K562 (cell line): Measurements from ENCODE around the gene SVBP. TPM values are rescaled to one million over a fixed set of nuclear protein-coding genes. Genes with fewer than 3 reads are reported as not detected.

Source experiments
- ATAC-seq: fragments of 200-7000 bp; cut with Tn5 transposase; 3 replicates; pipeline ENCODE4 v1.9.1; 2020; ENCODE audit warnings: moderate library complexity
- BruUV-seq: library from RNA; stranded (reverse); fragments of 400-500 nt; replicated peaks from 2 replicates; lab custom pipeline; 2021; lab: Mats Ljungman, UMichigan
- CTCF ChIA-PET: fragments of 300-600 bp; formaldehyde crosslinking; extraction: SDS; loops from one replicate; lab custom pipeline; 2021; ENCODE audit warnings: low intra/inter-chr PET ratio; lab: Yijun Ruan, JAX
- POLR2A ChIA-PET: fragments of 300-600, 350-650 bp; sonication (Branson Sonifier 250); formaldehyde crosslinking; extraction: SDS; loops from one replicate; lab custom pipeline; 2021; ENCODE audit warnings: antibody characterized with exemption, inconsistent platforms; lab: Yijun Ruan, JAX
- DNase-seq, 4 experiments: peaks; one replicate each; pipeline versions ENCODE4 v3.0.0 to v3.0.0-alpha.2; 2011 to 2018; ENCODE audit warnings: low spot score in 3 of 4, mixed read lengths in 3 of 4; ENCODE audit errors: extremely low read depth in 1 of 4
- FAIRE-seq: peaks from 2 replicates; lab custom pipeline; 2011; peaks lifted over from hg19 to GRCh38; lab: Jason Lieb, UNC
- H2AFZ ChIP-seq: 2 replicates; pipeline ENCODE4 v1.6.0; 2011; ENCODE audit warnings: low read depth, low read length, control low read depth, inconsistent platforms
- H3K27ac ChIP-seq: fragments of 200-600 bp; 3 replicates; pipeline ENCODE4 v1.8.0; 2011; ENCODE audit warnings: low read depth, mild to moderate bottlenecking, control low read depth, inconsistent platforms, low read length, moderate library complexity, mixed read lengths; ENCODE audit errors: extremely low read depth
- H3K27me3 ChIP-seq, 2 experiments: fragments of 300-600 bp in 1 of 2; 2 replicates in 1 of 2; 3 replicates in 1 of 2; pipeline versions ENCODE4 v1.6.0 to v1.8.0; 2011; ENCODE audit warnings: inconsistent platforms in 2 of 2, low read length in 2 of 2, mild to moderate bottlenecking in 1 of 2, mixed read lengths in 1 of 2, moderate library complexity in 1 of 2; ENCODE audit not compliant: control insufficient read depth in 2 of 2, insufficient read depth in 2 of 2
- H3K36me3 ChIP-seq: fragments of 300-600 bp; 3 replicates; pipeline ENCODE4 v1.8.0; 2011; ENCODE audit warnings: mild to moderate bottlenecking, low read length, inconsistent platforms; ENCODE audit not compliant: control insufficient read depth, insufficient read depth
- H3K4me1 ChIP-seq, 2 experiments: fragments of 200-600 bp in 1 of 2; replicated peaks in 1 of 2; 2 replicates in 1 of 2; 3 replicates in 1 of 2; pipeline versions ENCODE4 v1.5.1 to v1.8.0; 2011; ENCODE audit warnings: inconsistent platforms in 2 of 2, low read length in 2 of 2, mild to moderate bottlenecking in 1 of 2, mixed read lengths in 1 of 2, moderate library complexity in 1 of 2; ENCODE audit not compliant: control insufficient read depth in 2 of 2, insufficient read depth in 2 of 2
- H3K4me2 ChIP-seq: 2 replicates; pipeline ENCODE4 v1.6.1; 2011; ENCODE audit warnings: low read length, control low read depth, inconsistent platforms, mixed read lengths; ENCODE audit not compliant: insufficient read depth
- H3K4me3 ChIP-seq: fragments of 200-600 bp; sonication (generic), shearing (Covaris generic); 2 replicates; pipeline ENCODE4 v1.5.1; 2016; ENCODE audit warnings: control low read depth, inconsistent platforms
- H3K79me2 ChIP-seq: fragments of 200-600 bp; 3 replicates; pipeline ENCODE4 v1.8.0; 2011; ENCODE audit warnings: low read length, inconsistent platforms; ENCODE audit not compliant: control insufficient read depth, insufficient read depth
- H3K9ac ChIP-seq, 2 experiments: 2 replicates each; pipeline versions ENCODE4 v1.6.0 to v1.6.1; 2011; ENCODE audit warnings: low read depth in 2 of 2, low read length in 2 of 2, control low read depth in 1 of 2, inconsistent platforms in 1 of 2, mild to moderate bottlenecking in 1 of 2, mixed read lengths in 1 of 2; ENCODE audit not compliant: insufficient read depth in 1 of 2
- H3K9me1 ChIP-seq: one replicate; pipeline ENCODE4 v1.6.0; 2011; ENCODE audit warnings: inconsistent platforms, mild to moderate bottlenecking, low read length, moderate library complexity; ENCODE audit not compliant: control insufficient read depth, insufficient read depth
- H3K9me3 ChIP-seq: replicated peaks from 2 replicates; pipeline ENCODE4 v1.5.1; 2011; ENCODE audit warnings: low read depth, low read length, inconsistent platforms; ENCODE audit not compliant: control insufficient read depth, insufficient read depth
- H4K20me1 ChIP-seq: replicated peaks from 2 replicates; pipeline ENCODE4 v1.6.1; 2011; ENCODE audit warnings: low read length, inconsistent platforms, mixed read lengths; ENCODE audit not compliant: control insufficient read depth, insufficient read depth
- E2F4 ChIP-seq: sonication (generic); formaldehyde crosslinking; IDR thresholded peaks from 2 replicates; pipeline ENCODE4 v1.8.0; 2022; ENCODE audit warnings: mild to moderate bottlenecking, low read depth, missing genetic modification reagents
- E4F1 ChIP-seq: fragments of 250-450 bp; sonication (Bioruptor Pico); IDR thresholded peaks from 2 replicates; pipeline ENCODE4 v1.5.0; 2021; ENCODE audit warnings: mild to moderate bottlenecking, borderline replicate concordance
- HMG20B ChIP-seq: fragments of 250-450 bp; sonication (Bioruptor Pico); IDR thresholded peaks from 2 replicates; pipeline ENCODE4 v1.5.0; 2021; ENCODE audit warnings: mild to moderate bottlenecking
- PHF8 ChIP-seq: fragments of 200-600 bp; sonication (generic); IDR thresholded peaks from 2 replicates; pipeline ENCODE4 v1.6.1; 2012; ENCODE audit warnings: mixed run types, mild to moderate bottlenecking, inconsistent platforms, low read length, moderate library complexity, borderline replicate concordance
- RBM14 ChIP-seq: fragments of 200-400 bp; formaldehyde crosslinking; IDR thresholded peaks from 2 replicates; pipeline ENCODE4 v1.6.1; 2018; ENCODE audit warnings: low read depth, mild to moderate bottlenecking, low read length, moderate library complexity, borderline replicate concordance; ENCODE audit not compliant: insufficient read depth
- ZBTB7A ChIP-seq: IDR thresholded peaks from 2 replicates; pipeline ENCODE4 v1.6.1; 2011; ENCODE audit warnings: low read depth, mild to moderate bottlenecking, low read length, moderate library complexity, borderline replicate concordance; ENCODE audit not compliant: control insufficient read depth
- ZNF263 ChIP-seq: sonication (generic); formaldehyde crosslinking; IDR thresholded peaks from 2 replicates; pipeline ENCODE4 v1.8.0; 2022; ENCODE audit warnings: mild to moderate bottlenecking, missing genetic modification reagents, borderline replicate concordance
- WGBS: fragments of 100-300 bp; shearing (Covaris generic); methylation state at CpG from one replicate; pipeline ENCODE4 v1.1.6; 2016; ENCODE audit warnings: low coverage, mixed read lengths; ENCODE audit not compliant: insufficient coverage; ENCODE audit errors: missing lambda C conversion rate; 5-methylcytosine and 5-hydroxymethylcytosine counted together
- in situ Hi-C: fragments of 300-500 bp; cut with MboI; formaldehyde crosslinking; loops from 4 replicates; pipeline ENCODE4 v1.15.0; 2018; ENCODE audit warnings: inconsistent platforms, mixed read lengths
- intact Hi-C: fragments of 100-400 bp; cut with micrococcal nuclease; formaldehyde crosslinking; loops from 2 replicates; pipeline ENCODE4 v1.14.2; 2022
- polyA plus RNA-seq, 8 experiments: library from polyadenylated mRNA; depleted of rRNA in 4 of 8; stranded (reverse) in 5 of 8; unstranded in 3 of 8; fragments of >200 nt; fragmentation: Nextera tagmentation in 2 of 8; fragmentation: Illumina TruSeq in 1 of 8; extraction: Ambion mirVana in 2 of 8; extraction: Trizol in 1 of 8; gene quantifications; 2 replicates each; pipeline versions ENCODE4 v1.2.1 to v1.2.3, GENCODE V29; 2011 to 2014; ENCODE audit warnings: inconsistent platforms in 1 of 8, missing spikeins in 1 of 8
- total RNA-seq, 7 experiments: library from RNA; depleted of rRNA in 6 of 7; stranded (reverse); fragments of >200 nt in 6 of 7; fragmentation: Illumina TruSeq in 2 of 7; extraction: Trizol in 2 of 7; gene quantifications; 2 replicates each; pipeline versions ENCODE4 v1.2.1 to v1.2.3, GENCODE V29; 2011 to 2021; ENCODE audit warnings: low replicate concordance in 1 of 7
- TF ChIP-seq, protein P1 (sequence below): fragments of 450-650 bp; formaldehyde crosslinking; IDR thresholded peaks from 2 replicates; pipeline ENCODE4 v1.4.0; 2020; ENCODE audit warnings: mild to moderate bottlenecking, moderate library complexity

SVBP gene
- total and polyA plus RNA-seq, 9 of the 15 experiments (the other 6 are each of a cell fraction or from before 2014, with no cell fraction given): 31.7 to 49.7 (median 40.0) TPM

- no TSS peak for BruUV-seq
- Histone ChIP-seq H3K4me3 (no peak overlapping the region), H3K36me3 (peaks cover 46% of the 10 kb centered on the region), H3K9ac (no peak overlapping the region), H3K4me1 (peaks cover 10 to 17% of the 10 kb centered on the region in 2 experiments; a peak in 4 of 5 replicates), H3K27ac (no peak overlapping the region), H4K20me1 (peaks cover 18% of the 10 kb centered on the region), H3K79me2 (peaks cover 27% of the 10 kb centered on the region), H3K9me3 (no peaks in the 10 kb centered on the region), H3K27me3 (no peaks in the 10 kb centered on the region), H3K9me1 (no peaks in the 10 kb centered on the region), H3K4me2 (no peak overlapping the region), H2AFZ (no peak overlapping the region)
- 93% methylated on average over 4 of the region's 4 CpGs for WGBS
- POLR2A ChIA-PET: interaction anchor here (1.2 to 1.3 kb wide), 2 partner anchors 9 to 79 kb away, joined by 3 to 4 read pairs; partner anchors contain the start of gene YBX1
- TF ChIP-seq ZNF263 (CRISPR knock-in tag) (no peak), ZBTB7A (no peak), PHF8 (no peak), HMG20B (no peak), E4F1 (CRISPR knock-in tag) (no peak), E2F4 (CRISPR knock-in tag) (no peak), RBM14 (no peak)
- TF ChIP-seq, protein P1, sequence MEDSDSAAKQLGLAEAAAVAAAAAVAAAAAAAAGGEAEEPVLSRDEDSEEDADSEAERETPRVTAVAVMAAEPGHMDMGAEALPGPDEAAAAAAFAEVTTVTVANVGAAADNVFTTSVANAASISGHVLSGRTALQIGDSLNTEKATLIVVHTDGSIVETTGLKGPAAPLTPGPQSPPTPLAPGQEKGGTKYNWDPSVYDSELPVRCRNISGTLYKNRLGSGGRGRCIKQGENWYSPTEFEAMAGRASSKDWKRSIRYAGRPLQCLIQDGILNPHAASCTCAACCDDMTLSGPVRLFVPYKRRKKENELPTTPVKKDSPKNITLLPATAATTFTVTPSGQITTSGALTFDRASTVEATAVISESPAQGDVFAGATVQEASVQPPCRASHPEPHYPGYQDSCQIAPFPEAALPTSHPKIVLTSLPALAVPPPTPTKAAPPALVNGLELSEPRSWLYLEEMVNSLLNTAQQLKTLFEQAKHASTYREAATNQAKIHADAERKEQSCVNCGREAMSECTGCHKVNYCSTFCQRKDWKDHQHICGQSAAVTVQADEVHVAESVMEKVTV: no peak
- CTCF ChIA-PET: no interaction called here
- in situ Hi-C loops (no loop called here), intact Hi-C loops (no loop called here)
- no peak for DNase-seq
- ATAC-seq: no peak
- no peak for FAIRE-seq
Observed at GRCh38 chr1:42761567-42761966, 55.6 kb downstream of the SVBP start.
